ENCODE measurements around the gene ANGPTL5.
"Not testable (repeated sequence)": the region's sequence is repeated elsewhere in the genome, so short reads cannot be mapped to it uniquely, and the experiment has no call there.

ANGPTL5 gene

GRCh38 chr11:101881586-101881985 lies 34.7 kb downstream of the ANGPTL5 start:
- DNase-seq = no peak

GRCh38 chr11:101880222-101880621 lies 36.1 kb downstream of the ANGPTL5 start:
- DNase-seq = no peak

- DNase-seq = no peak
Measured at GRCh38 chr11:101872171-101872882, 44.0 kb downstream of the ANGPTL5 start.

- DNase-seq = no peak
Measured at GRCh38 chr11:101870510-101870909, 45.8 kb downstream of the ANGPTL5 start.

- DNase-seq = no peak
Measured at GRCh38 chr11:101867951-101868350, 48.4 kb downstream of the ANGPTL5 start.

- no peak for DNase-seq
Measured at GRCh38 chr11:101866619-101867491, 49.5 kb downstream of the ANGPTL5 start.

GRCh38 chr11:101864098-101864497 lies 52.2 kb downstream of the ANGPTL5 start:
- no peak for DNase-seq

GRCh38 chr11:101863361-101863760 lies 53.0 kb downstream of the ANGPTL5 start:
- no peak for DNase-seq

- DNase-seq = no peak
Measured at GRCh38 chr11:101862391-101863233, 53.7 kb downstream of the ANGPTL5 start.

GRCh38 chr11:101860696-101861427 lies 55.5 kb downstream of the ANGPTL5 start:
- peak; percentile 48 for DNase-seq

- not testable (repeated sequence) for DNase-seq
Measured at GRCh38 chr11:101852260-101852659, 64.1 kb downstream of the ANGPTL5 start.

- DNase-seq = no peak
Measured at GRCh38 chr11:101848262-101848661, 68.1 kb downstream of the ANGPTL5 start.

GRCh38 chr11:101844608-101845007 lies 71.7 kb downstream of the ANGPTL5 start:
- no peak for DNase-seq

GRCh38 chr11:101840704-101841103 lies 75.6 kb downstream of the ANGPTL5 start:
- DNase-seq = no peak

Data from right forelimb (tissue), 1 donor.